Measurements from ENCODE around the gene LMF1.

- TF ChIP-seq CTCF (IDR thresholded peaks at IDR 0.05) (no peak), EZH2 (IDR thresholded peaks at IDR 0.05; ENCODE audit: borderline replicate concordance, insufficient read depth, low read depth, low read length, poor library complexity, severe bottlenecking) (no peak)
These were observed 73.6 kb downstream of the LMF1 start for GRCh38 chr16:897200-897543.

Data from B cell (primary cell).